K562 (cell line): ENCODE data around the gene SELL. TPM values are rescaled to one million over a fixed set of nuclear protein-coding genes. Genes with fewer than 3 reads are reported as not detected.

Experiments used
- ATAC-seq: fragments of 200-7000 bp; cut with Tn5 transposase; 3 replicates; pipeline ENCODE4 v1.9.1; 2020; ENCODE audit warnings: moderate library complexity
- BruUV-seq: library from RNA; stranded (reverse); fragments of 400-500 nt; replicated peaks from 2 replicates; lab custom pipeline; 2021; lab: Mats Ljungman, UMichigan
- CTCF ChIA-PET: fragments of 300-600 bp; formaldehyde crosslinking; extraction: SDS; loops from one replicate; lab custom pipeline; 2021; ENCODE audit warnings: low intra/inter-chr PET ratio; lab: Yijun Ruan, JAX
- POLR2A ChIA-PET: fragments of 300-600, 350-650 bp; sonication (Branson Sonifier 250); formaldehyde crosslinking; extraction: SDS; loops from one replicate; lab custom pipeline; 2021; ENCODE audit warnings: antibody characterized with exemption, inconsistent platforms; lab: Yijun Ruan, JAX
- DNase-seq, 4 experiments: peaks; one replicate each; pipeline versions ENCODE4 v3.0.0 to v3.0.0-alpha.2; 2011 to 2018; ENCODE audit warnings: low spot score in 3 of 4, mixed read lengths in 3 of 4; ENCODE audit errors: extremely low read depth in 1 of 4
- FAIRE-seq: peaks from 2 replicates; lab custom pipeline; 2011; peaks lifted over from hg19 to GRCh38; lab: Jason Lieb, UNC
- H2AFZ ChIP-seq: 2 replicates; pipeline ENCODE4 v1.6.0; 2011; ENCODE audit warnings: low read depth, low read length, control low read depth, inconsistent platforms
- H3K27ac ChIP-seq: fragments of 200-600 bp; 3 replicates; pipeline ENCODE4 v1.8.0; 2011; ENCODE audit warnings: low read depth, mild to moderate bottlenecking, control low read depth, inconsistent platforms, low read length, moderate library complexity, mixed read lengths; ENCODE audit errors: extremely low read depth
- H3K27me3 ChIP-seq, 2 experiments: fragments of 300-600 bp in 1 of 2; 2 replicates in 1 of 2; 3 replicates in 1 of 2; pipeline versions ENCODE4 v1.6.0 to v1.8.0; 2011; ENCODE audit warnings: inconsistent platforms in 2 of 2, low read length in 2 of 2, mild to moderate bottlenecking in 1 of 2, mixed read lengths in 1 of 2, moderate library complexity in 1 of 2; ENCODE audit not compliant: control insufficient read depth in 2 of 2, insufficient read depth in 2 of 2
- H3K36me3 ChIP-seq: fragments of 300-600 bp; 3 replicates; pipeline ENCODE4 v1.8.0; 2011; ENCODE audit warnings: mild to moderate bottlenecking, low read length, inconsistent platforms; ENCODE audit not compliant: control insufficient read depth, insufficient read depth
- H3K4me1 ChIP-seq, 2 experiments: fragments of 200-600 bp in 1 of 2; replicated peaks in 1 of 2; 2 replicates in 1 of 2; 3 replicates in 1 of 2; pipeline versions ENCODE4 v1.5.1 to v1.8.0; 2011; ENCODE audit warnings: inconsistent platforms in 2 of 2, low read length in 2 of 2, mild to moderate bottlenecking in 1 of 2, mixed read lengths in 1 of 2, moderate library complexity in 1 of 2; ENCODE audit not compliant: control insufficient read depth in 2 of 2, insufficient read depth in 2 of 2
- H3K4me2 ChIP-seq: 2 replicates; pipeline ENCODE4 v1.6.1; 2011; ENCODE audit warnings: low read length, control low read depth, inconsistent platforms, mixed read lengths; ENCODE audit not compliant: insufficient read depth
- H3K4me3 ChIP-seq: fragments of 200-600 bp; sonication (generic), shearing (Covaris generic); 2 replicates; pipeline ENCODE4 v1.5.1; 2016; ENCODE audit warnings: control low read depth, inconsistent platforms
- H3K79me2 ChIP-seq: fragments of 200-600 bp; 3 replicates; pipeline ENCODE4 v1.8.0; 2011; ENCODE audit warnings: low read length, inconsistent platforms; ENCODE audit not compliant: control insufficient read depth, insufficient read depth
- H3K9ac ChIP-seq, 2 experiments: 2 replicates each; pipeline versions ENCODE4 v1.6.0 to v1.6.1; 2011; ENCODE audit warnings: low read depth in 2 of 2, low read length in 2 of 2, control low read depth in 1 of 2, inconsistent platforms in 1 of 2, mild to moderate bottlenecking in 1 of 2, mixed read lengths in 1 of 2; ENCODE audit not compliant: insufficient read depth in 1 of 2
- H3K9me1 ChIP-seq: one replicate; pipeline ENCODE4 v1.6.0; 2011; ENCODE audit warnings: inconsistent platforms, mild to moderate bottlenecking, low read length, moderate library complexity; ENCODE audit not compliant: control insufficient read depth, insufficient read depth
- H3K9me3 ChIP-seq: replicated peaks from 2 replicates; pipeline ENCODE4 v1.5.1; 2011; ENCODE audit warnings: low read depth, low read length, inconsistent platforms; ENCODE audit not compliant: control insufficient read depth, insufficient read depth
- H4K20me1 ChIP-seq: replicated peaks from 2 replicates; pipeline ENCODE4 v1.6.1; 2011; ENCODE audit warnings: low read length, inconsistent platforms, mixed read lengths; ENCODE audit not compliant: control insufficient read depth, insufficient read depth
- ELF4 ChIP-seq: fragments of 450-650 bp; formaldehyde crosslinking; IDR thresholded peaks from 2 replicates; pipeline ENCODE4 v1.4.0; 2022; ENCODE audit warnings: missing genetic modification characterization
- POLR3A ChIP-seq: IDR thresholded peaks from 2 replicates; pipeline ENCODE4 v1.6.1; 2011; ENCODE audit warnings: borderline replicate concordance, mild to moderate bottlenecking, moderate library complexity; ENCODE audit not compliant: insufficient read length, insufficient read depth; ENCODE audit errors: extremely low read depth
- ZFPM2 ChIP-seq: fragments of 250-450 bp; sonication (Bioruptor Pico); IDR thresholded peaks from 2 replicates; pipeline ENCODE4 v1.5.1; 2022; ENCODE audit warnings: mild to moderate bottlenecking
- WGBS: fragments of 100-300 bp; shearing (Covaris generic); methylation state at CpG from one replicate; pipeline ENCODE4 v1.1.6; 2016; ENCODE audit warnings: low coverage, mixed read lengths; ENCODE audit not compliant: insufficient coverage; ENCODE audit errors: missing lambda C conversion rate; 5-methylcytosine and 5-hydroxymethylcytosine counted together
- in situ Hi-C: fragments of 300-500 bp; cut with MboI; formaldehyde crosslinking; loops from 4 replicates; pipeline ENCODE4 v1.15.0; 2018; ENCODE audit warnings: inconsistent platforms, mixed read lengths
- intact Hi-C: fragments of 100-400 bp; cut with micrococcal nuclease; formaldehyde crosslinking; loops from 2 replicates; pipeline ENCODE4 v1.14.2; 2022
- polyA plus RNA-seq, 8 experiments: library from polyadenylated mRNA; depleted of rRNA in 4 of 8; stranded (reverse) in 5 of 8; unstranded in 3 of 8; fragments of >200 nt; fragmentation: Nextera tagmentation in 2 of 8; fragmentation: Illumina TruSeq in 1 of 8; extraction: Ambion mirVana in 2 of 8; extraction: Trizol in 1 of 8; gene quantifications; 2 replicates each; pipeline versions ENCODE4 v1.2.1 to v1.2.3, GENCODE V29; 2011 to 2014; ENCODE audit warnings: inconsistent platforms in 1 of 8, missing spikeins in 1 of 8
- total RNA-seq, 7 experiments: library from RNA; depleted of rRNA in 6 of 7; stranded (reverse); fragments of >200 nt in 6 of 7; fragmentation: Illumina TruSeq in 2 of 7; extraction: Trizol in 2 of 7; gene quantifications; 2 replicates each; pipeline versions ENCODE4 v1.2.1 to v1.2.3, GENCODE V29; 2011 to 2021; ENCODE audit warnings: low replicate concordance in 1 of 7
- TF ChIP-seq, protein P1 (sequence below): fragments of 200-800 bp; sonication (Bioruptor generic); IDR thresholded peaks from 2 replicates; pipeline ENCODE4 v1.6.1; 2016; ENCODE audit warnings: missing genetic modification characterization, missing compliant biosample characterization

SELL gene
- total and polyA plus RNA-seq, 9 of the 15 experiments (the other 6 are each of a cell fraction or from before 2014, with no cell fraction given), result 0.51 TPM; not detected in 8

DNA sequence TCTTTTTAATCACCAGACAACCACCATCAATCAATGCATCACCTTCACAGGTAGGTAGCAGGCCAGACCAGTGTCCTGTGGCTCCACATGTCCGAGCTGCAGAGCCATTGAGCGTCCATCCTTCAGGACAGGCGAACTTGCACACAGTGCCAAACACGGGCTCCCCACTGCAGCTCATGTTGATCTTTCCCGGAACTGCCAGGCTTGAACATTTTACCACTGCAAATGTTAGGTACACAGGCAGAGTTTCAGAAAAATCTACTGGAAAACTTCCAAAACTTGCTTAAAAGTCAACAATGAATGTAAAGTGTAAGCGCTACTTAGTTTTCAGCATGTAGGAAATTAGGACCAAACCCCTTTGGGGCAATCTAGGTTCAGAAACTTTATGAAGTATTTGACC lies 15.9 kb upstream of the SELL start:
- ATAC-seq, result no peak
- DNase-seq, result no peak

More for the DNA sequence above, 15.9 kb upstream of the SELL start:
- Histone ChIP-seq H3K9ac (no peak overlapping the region), H3K9me3 (no peaks in the 10 kb centered on the region), H4K20me1 (no peaks in the 10 kb centered on the region)
- FAIRE-seq, result no peak
- TF ChIP-seq ELF4 (CRISPR knock-in tag) (no peak), POLR3A (no peak), ZFPM2 (CRISPR knock-in tag) (no peak)
- TF ChIP-seq, protein P1, sequence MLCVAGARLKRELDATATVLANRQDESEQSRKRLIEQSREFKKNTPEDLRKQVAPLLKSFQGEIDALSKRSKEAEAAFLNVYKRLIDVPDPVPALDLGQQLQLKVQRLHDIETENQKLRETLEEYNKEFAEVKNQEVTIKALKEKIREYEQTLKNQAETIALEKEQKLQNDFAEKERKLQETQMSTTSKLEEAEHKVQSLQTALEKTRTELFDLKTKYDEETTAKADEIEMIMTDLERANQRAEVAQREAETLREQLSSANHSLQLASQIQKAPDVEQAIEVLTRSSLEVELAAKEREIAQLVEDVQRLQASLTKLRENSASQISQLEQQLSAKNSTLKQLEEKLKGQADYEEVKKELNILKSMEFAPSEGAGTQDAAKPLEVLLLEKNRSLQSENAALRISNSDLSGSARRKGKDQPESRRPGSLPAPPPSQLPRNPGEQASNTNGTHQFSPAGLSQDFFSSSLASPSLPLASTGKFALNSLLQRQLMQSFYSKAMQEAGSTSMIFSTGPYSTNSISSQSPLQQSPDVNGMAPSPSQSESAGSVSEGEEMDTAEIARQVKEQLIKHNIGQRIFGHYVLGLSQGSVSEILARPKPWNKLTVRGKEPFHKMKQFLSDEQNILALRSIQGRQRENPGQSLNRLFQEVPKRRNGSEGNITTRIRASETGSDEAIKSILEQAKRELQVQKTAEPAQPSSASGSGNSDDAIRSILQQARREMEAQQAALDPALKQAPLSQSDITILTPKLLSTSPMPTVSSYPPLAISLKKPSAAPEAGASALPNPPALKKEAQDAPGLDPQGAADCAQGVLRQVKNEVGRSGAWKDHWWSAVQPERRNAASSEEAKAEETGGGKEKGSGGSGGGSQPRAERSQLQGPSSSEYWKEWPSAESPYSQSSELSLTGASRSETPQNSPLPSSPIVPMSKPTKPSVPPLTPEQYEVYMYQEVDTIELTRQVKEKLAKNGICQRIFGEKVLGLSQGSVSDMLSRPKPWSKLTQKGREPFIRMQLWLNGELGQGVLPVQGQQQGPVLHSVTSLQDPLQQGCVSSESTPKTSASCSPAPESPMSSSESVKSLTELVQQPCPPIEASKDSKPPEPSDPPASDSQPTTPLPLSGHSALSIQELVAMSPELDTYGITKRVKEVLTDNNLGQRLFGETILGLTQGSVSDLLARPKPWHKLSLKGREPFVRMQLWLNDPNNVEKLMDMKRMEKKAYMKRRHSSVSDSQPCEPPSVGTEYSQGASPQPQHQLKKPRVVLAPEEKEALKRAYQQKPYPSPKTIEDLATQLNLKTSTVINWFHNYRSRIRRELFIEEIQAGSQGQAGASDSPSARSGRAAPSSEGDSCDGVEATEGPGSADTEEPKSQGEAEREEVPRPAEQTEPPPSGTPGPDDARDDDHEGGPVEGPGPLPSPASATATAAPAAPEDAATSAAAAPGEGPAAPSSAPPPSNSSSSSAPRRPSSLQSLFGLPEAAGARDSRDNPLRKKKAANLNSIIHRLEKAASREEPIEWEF (CRISPR knock-in tag), result no peak
- TF ChIP-seq, all 486 proteins: peak for 0
- no TSS peak for BruUV-seq
- Histone ChIP-seq H3K36me3 (no peaks in the 10 kb centered on the region), H3K79me2 (no peaks in the 10 kb centered on the region), H3K9me1 (no peaks in the 10 kb centered on the region), H2AFZ (no peak overlapping the region), H3K27me3 (peaks cover 2 to 8% of the 10 kb centered on the region in 2 experiments; a peak in 3 of 5 replicates), H3K27ac (no peak overlapping the region), H3K4me1 (no peaks in the 10 kb centered on the region), H3K4me3 (no peak overlapping the region), H3K4me2 (no peak overlapping the region)
- WGBS, result 3% methylated on average over 6 of the region's 6 CpGs
- ChIA-PET POLR2A (interaction anchor here (0.9 kb wide), 1 partner anchor 359 kb away, joined by 3 read pairs; the partner anchor contains the start of genes BLZF1 and NME7), CTCF (no interaction called here)
- in situ Hi-C loops (no loop called here), intact Hi-C loops (no loop called here)
